GM12878 (cell line): ENCODE data around the gene ZMYND11.

ENCODE experiments used
- BCL11A ChIP-seq: IDR thresholded peaks from 2 replicates; pipeline ENCODE4 v1.6.1; 2011; ENCODE audit warnings: low read depth, low read length
- BMI1 ChIP-seq: fragments of 450-650 bp; IDR thresholded peaks from 2 replicates; pipeline ENCODE4 v1.6.1; 2016; ENCODE audit warnings: mild to moderate bottlenecking, moderate library complexity, borderline replicate concordance
- CBFB ChIP-seq: IDR thresholded peaks from 2 replicates; pipeline ENCODE4 v1.6.1; 2016; ENCODE audit warnings: antibody characterized with exemption, low read depth
- CEBPZ ChIP-seq: fragments of 150-350 bp; IDR thresholded peaks from 2 replicates; pipeline ENCODE4 v1.6.1; 2016; ENCODE audit warnings: low read depth, low read length
- CUX1 ChIP-seq: IDR thresholded peaks from 2 replicates; pipeline ENCODE4 v1.6.1; 2012; ENCODE audit warnings: improper control_type of control experiment, low read depth, low read length; ENCODE audit not compliant: insufficient replicate concordance
- MYC ChIP-seq: IDR thresholded peaks from 2 replicates; pipeline ENCODE4 v1.6.1; 2011; ENCODE audit warnings: mild to moderate bottlenecking, low read length, moderate library complexity, inconsistent platforms; ENCODE audit not compliant: insufficient read depth, insufficient replicate concordance, insufficient read length, severe bottlenecking
- RAD21 ChIP-seq: IDR thresholded peaks from 2 replicates; pipeline ENCODE4 v1.6.1; 2011; ENCODE audit warnings: mild to moderate bottlenecking, low read depth, low read length, moderate library complexity; ENCODE audit not compliant: insufficient read depth
- REST ChIP-seq: IDR thresholded peaks from 2 replicates; pipeline ENCODE4 v1.6.1; 2012; ENCODE audit warnings: mild to moderate bottlenecking, low read depth, low read length
- RFX5 ChIP-seq: IDR thresholded peaks from 2 replicates; pipeline ENCODE4 v1.6.1; 2011; ENCODE audit warnings: low read depth, low read length, improper control_type of control experiment
- SIN3A ChIP-seq: IDR thresholded peaks from 2 replicates; pipeline ENCODE4 v1.6.1; 2012; ENCODE audit warnings: low read depth, low read length, improper control_type of control experiment
- YY1 ChIP-seq: IDR thresholded peaks from 2 replicates; pipeline ENCODE4 v1.6.1; 2011; ENCODE audit warnings: low read depth, mild to moderate bottlenecking, low read length
- ZNF274 ChIP-seq: IDR thresholded peaks from one replicate; pipeline ENCODE4 v1.8.0; 2011; ENCODE audit not compliant: insufficient read length, insufficient read depth
- TF ChIP-seq, protein P1 (sequence below), 3 experiments: IDR thresholded peaks in 2 of 3; conservative IDR thresholded peaks in 1 of 3; 2 replicates each; pipeline ENCODE4 v1.5.1; 2011; ENCODE audit warnings: low read depth in 3 of 3, low read length in 3 of 3, mild to moderate bottlenecking in 3 of 3, control low read depth in 2 of 3, moderate library complexity in 2 of 3, inconsistent platforms in 1 of 3, mixed read lengths in 1 of 3; ENCODE audit not compliant: control insufficient read depth in 2 of 3, insufficient read depth in 1 of 3; ENCODE audit errors: extremely low read depth in 1 of 3

GRCh38 chr10:271722-272121 is 136.5 kb downstream of the ZMYND11 start:
- no peak for TF ChIP-seq RFX5
- TF ChIP-seq RAD21, result no peak
- no peak for TF ChIP-seq BMI1
- no peak for TF ChIP-seq REST
- TF ChIP-seq BCL11A, result no peak
- TF ChIP-seq, protein P1, sequence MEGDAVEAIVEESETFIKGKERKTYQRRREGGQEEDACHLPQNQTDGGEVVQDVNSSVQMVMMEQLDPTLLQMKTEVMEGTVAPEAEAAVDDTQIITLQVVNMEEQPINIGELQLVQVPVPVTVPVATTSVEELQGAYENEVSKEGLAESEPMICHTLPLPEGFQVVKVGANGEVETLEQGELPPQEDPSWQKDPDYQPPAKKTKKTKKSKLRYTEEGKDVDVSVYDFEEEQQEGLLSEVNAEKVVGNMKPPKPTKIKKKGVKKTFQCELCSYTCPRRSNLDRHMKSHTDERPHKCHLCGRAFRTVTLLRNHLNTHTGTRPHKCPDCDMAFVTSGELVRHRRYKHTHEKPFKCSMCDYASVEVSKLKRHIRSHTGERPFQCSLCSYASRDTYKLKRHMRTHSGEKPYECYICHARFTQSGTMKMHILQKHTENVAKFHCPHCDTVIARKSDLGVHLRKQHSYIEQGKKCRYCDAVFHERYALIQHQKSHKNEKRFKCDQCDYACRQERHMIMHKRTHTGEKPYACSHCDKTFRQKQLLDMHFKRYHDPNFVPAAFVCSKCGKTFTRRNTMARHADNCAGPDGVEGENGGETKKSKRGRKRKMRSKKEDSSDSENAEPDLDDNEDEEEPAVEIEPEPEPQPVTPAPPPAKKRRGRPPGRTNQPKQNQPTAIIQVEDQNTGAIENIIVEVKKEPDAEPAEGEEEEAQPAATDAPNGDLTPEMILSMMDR (IDR thresholded peaks at IDR 0.05 in 2 of 3, conservative IDR thresholded peaks at IDR 0.05 in 1 of 3; ENCODE audit: control insufficient read depth in 2 of 3, extremely low read depth in 1 of 3, insufficient read depth in 1 of 3, low read depth in 3 of 3, low read length in 3 of 3), result no peak
- TF ChIP-seq CEBPZ, result no peak
- TF ChIP-seq YY1, result no peak
- TF ChIP-seq ZNF274, result no peak
- TF ChIP-seq CBFB, result no peak
- TF ChIP-seq SIN3A, result no peak
- no peak for TF ChIP-seq CUX1
- no peak for TF ChIP-seq MYC
